ENCODE data around the gene ADIPOQ.
A peak's percentile ranks its signal among the peaks of the same experiment; 100 is the strongest.
"Not testable (repeated sequence)": the region's sequence is repeated elsewhere in the genome, so short reads cannot be mapped to it uniquely, and the experiment has no call there.

The ADIPOQ gene

DNA sequence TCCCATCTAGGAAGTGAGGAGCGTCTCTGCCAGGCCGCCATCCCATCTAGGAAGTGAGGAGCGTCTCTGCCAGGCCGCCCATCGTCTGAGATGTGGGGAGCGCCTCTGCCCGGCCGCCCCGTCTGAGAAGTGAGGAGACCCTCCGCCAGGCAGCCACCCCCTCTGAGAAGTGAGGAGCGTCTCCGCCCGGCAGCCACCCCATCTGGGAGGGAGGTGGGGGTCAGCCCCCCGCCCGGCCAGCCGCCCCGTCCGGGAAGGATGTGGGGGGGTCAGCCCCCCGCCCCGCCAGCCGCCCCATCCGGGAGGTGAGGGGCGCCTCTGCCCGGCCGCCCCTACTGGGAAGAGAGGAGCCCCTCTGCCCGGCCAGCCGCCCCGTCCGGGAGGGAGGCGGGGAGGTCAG lies 31.3 kb downstream of the ADIPOQ start:
- not testable (repeated sequence) for DNase-seq

- not testable (repeated sequence) for DNase-seq
Measured at GRCh38 chr3:186874216-186874615, 31.7 kb downstream of the ADIPOQ start.

GRCh38 chr3:186874841-186875240 lies 32.3 kb downstream of the ADIPOQ start:
- not testable (repeated sequence) for DNase-seq

DNA sequence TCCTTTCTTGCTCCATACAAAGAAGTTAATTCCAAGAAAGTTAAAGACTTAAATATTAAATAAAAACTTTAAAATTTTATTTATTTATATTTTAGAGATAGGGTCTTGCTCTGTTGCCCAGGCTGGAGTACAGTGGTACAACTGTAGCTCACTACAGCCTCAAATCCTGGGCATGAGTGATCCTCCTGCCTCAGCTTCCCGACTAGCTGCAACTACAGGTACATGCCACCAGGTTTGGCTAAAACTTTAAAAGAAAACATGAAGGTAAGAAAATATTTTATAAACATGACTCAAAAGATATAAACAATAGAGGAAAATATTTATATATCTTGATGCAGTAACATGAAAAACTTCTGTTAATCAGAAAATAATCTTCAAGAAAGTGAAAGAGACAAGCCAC lies 33.2 kb downstream of the ADIPOQ start:
- no peak for DNase-seq

GRCh38 chr3:186879781-186880180 lies 37.3 kb downstream of the ADIPOQ start:
- no peak for DNase-seq

GRCh38 chr3:186880406-186880805 lies 37.9 kb downstream of the ADIPOQ start:
- no peak for DNase-seq

DNA sequence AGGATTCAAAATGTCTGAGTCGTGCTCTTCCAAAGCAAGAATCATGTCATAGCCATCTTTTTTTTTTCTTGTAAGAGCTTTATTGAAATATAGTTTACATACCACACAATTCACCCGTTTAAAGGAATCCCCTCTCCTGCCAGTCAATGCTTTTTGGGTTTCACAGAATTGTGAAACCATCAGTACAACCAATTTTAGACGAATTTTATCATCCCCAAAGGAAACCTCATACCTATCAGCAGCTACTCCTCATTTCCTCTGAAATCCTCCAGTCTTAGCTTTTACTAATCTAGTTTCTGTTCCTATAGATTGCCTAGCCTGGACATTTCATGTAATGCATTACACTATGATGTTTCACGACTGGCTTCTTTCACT lies 39.6 kb downstream of the ADIPOQ start:
- peak; percentile 20 for DNase-seq

- peak; percentile 25 for DNase-seq
Measured at GRCh38 chr3:186882881-186883685, 40.6 kb downstream of the ADIPOQ start.

GRCh38 chr3:186883686-186884058 lies 41.2 kb downstream of the ADIPOQ start:
- no peak for DNase-seq

- not testable (repeated sequence) for DNase-seq
Measured at GRCh38 chr3:186884868-186885267, 42.4 kb downstream of the ADIPOQ start.

DNA sequence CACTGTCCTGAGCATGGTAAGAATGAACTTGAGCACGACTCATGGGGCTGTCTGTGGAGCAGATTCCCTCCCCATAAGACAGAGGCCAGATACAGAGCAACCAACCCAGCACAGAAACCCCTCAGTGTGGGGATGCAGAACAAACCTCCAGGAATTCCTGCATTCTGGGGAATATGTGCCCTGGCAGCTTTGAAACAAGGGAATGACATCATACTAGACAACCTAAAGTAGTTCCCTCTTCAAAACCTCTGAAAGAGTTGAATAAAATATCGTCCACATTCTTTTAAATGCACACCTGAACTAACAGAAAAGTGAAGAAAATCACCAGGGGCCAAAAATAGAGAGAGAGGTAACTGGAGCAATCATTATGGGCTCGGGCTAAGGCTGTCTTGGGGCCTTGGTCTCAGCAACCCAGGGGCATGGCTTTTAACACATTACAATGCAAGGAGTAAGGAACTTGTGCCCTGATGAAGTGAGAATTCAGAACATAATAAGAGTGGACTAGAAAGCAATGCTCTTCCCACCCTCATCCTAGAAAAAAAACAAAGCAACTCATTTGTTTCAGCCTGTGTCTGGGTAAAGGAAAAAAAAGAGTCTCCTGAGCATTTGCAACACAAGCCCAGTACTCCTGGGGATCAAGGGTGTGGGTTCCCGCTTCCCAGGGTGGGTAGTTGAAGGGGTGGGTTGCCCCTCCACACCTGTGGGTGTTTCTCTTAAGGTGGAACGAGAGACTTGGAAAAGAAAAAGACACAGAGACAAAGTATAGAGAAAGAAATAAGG lies 43.9 kb downstream of the ADIPOQ start:
- no peak for DNase-seq

DNA sequence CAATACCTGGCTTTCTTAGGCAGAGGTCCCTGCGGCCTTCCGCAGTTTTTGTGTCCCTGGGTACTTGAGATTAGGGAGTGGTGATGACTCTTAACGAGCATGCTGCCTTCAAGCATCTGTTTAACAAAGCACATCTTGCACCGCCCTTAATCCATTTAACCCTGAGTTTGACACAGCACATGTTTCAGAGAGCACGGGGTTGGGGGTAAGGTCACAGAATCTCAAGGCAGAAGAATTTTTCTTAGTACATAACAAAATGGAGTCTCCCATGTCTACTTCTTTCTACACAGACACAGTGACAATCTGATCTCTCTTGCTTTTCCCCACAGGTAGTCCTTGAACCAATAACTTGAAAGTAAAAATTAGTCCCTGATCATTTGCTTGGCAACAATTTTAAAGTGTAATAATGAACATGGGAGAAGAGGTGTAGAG lies 45.0 kb downstream of the ADIPOQ start:
- not testable (repeated sequence) for DNase-seq

GRCh38 chr3:186888569-186888968 lies 46.1 kb downstream of the ADIPOQ start:
- DNase-seq: no peak

- not testable (repeated sequence) for DNase-seq
Measured at GRCh38 chr3:186889698-186890097, 47.2 kb downstream of the ADIPOQ start.

DNA sequence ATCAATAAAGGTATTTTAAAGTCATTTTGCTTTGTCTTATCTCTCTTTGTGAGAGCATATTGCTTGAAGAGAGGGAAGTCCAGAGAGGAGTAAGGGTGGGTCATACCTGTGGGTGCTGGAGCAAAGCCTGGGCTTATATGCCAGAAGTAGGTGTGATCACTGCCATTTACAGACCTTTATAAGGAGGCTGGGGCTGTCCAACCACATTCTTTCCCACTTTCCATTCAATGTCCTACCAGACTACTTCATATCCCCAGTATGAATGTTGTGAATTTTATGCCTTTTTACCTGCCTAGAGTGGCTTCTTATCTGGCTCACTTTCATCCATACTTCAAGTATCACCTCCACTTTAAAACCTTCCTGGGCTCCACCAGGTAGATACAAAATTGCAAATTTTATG lies 48.4 kb downstream of the ADIPOQ start:
- DNase-seq: no peak

GRCh38 chr3:186893071-186893470 lies 50.6 kb downstream of the ADIPOQ start:
- DNase-seq: not testable (repeated sequence)

DNA sequence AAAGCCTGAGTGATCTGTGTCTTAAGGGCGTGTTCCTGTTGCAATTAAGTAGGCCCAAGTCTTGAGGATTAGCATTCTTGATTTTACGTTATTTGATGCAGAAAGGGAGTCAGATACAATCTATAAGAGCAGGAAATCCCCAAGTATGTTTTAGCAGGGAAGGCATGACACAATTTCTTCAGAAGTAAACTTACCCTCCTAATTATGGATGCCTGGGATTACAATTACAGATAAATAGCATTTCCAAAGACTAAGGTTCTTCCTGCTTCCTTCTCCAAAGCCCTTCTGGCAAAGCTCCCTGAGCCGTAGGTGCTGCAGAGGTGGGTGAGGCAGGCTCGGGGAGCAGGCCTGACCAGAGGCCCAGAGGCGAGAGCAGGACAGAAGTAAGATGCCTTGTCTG lies 52.9 kb downstream of the ADIPOQ start:
- DNase-seq: no peak

DNA sequence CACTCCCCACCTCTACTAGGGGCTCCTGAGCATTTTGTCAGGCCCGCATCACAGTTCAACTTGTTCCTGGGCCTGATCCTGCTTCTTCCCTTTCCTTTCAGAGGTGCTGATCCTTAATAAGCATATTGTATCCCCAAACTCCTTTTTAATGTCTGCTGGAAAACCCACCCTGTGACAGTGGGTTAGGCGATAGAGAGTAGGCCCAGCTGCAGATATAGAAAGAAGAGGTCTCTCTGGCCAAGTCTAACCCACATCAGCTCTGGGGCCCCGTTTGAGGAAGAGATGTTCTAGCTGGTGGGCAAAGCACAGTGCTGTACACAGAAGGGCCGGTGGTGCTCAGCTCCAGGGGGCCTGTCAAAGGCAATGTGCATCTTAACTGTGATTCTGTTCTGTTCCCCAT lies 53.5 kb downstream of the ADIPOQ start:
- DNase-seq: no peak

DNA sequence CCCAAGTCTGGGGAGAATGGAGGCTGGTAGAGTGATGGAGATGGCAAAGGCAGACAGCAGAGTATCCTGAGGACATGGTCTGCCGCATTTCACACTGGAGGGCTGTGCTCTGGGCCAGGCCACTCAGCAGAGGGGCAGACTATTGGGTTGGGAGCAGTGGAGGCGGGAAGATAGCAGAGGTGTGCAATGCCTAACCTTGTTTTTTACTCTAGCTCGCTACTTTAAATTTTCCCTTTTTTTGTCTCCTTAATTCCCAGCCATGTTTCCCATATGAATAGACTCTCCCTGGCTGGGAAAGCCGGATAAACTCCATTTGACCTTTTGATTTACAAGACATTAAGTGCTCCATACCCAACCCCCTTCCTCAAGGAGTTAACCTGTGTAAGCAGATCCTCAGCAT lies 54.4 kb downstream of the ADIPOQ start:
- DNase-seq: no peak

GRCh38 chr3:186901135-186901734 lies 58.7 kb downstream of the ADIPOQ start:
- DNase-seq: no peak

DNA sequence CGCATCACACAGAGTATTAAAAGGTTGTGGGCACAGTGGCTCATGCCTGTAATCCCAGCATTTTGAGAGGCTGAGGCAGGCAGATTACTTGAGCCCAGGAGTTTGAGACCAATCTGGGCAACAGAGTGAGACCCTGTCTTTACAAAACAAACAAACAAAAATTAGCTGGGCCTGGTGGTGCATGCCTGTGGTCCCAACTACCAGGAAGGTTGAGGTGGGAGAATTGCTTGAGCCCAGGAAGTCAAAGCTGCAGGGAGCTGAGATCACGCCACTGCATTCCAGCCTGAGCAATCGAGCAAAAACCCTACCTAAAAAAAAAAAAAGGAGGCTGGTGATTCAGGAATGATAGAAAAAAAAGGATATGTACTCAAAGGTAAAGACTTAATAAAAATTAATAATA lies 59.6 kb downstream of the ADIPOQ start:
- DNase-seq: no peak

DNA sequence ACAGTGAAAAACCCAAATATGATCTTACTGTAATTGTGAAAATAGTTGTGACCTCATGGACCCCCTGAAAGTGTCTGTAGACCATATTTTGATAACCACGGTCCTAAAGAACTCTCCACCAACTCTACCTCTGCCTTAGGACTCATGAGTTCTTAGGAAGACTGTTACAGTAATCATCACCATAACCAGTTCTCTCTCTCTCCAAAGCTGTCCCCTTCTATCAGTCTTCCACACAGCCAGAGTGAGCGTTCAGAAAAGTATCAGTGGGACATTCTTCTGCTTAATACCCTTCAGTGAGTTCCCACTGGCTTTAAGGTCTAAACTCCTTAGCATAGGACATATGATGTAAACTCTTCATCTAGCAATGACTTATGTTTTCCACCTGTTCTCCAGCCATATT lies 60.2 kb downstream of the ADIPOQ start:
- no peak for DNase-seq

DNA sequence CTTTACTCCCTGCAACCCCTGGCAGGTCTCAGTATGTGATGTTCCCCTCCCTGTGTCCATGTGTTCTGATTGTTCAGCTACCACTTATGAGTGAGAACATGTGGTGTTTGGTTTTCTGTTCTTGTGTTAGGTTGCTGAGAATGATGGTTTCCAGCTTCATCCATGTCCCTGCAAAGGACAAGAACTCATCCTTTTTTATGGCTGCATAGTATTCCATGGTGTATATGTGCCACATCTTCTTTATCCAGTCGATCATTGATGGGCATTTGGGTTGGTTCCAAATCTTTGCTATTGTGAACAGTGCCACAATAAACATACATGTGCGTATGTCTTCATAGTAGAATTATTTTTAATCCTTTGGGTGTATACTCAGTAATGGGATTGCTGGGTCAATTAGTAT lies 61.2 kb downstream of the ADIPOQ start:
- DNase-seq: not testable (repeated sequence)

DNA sequence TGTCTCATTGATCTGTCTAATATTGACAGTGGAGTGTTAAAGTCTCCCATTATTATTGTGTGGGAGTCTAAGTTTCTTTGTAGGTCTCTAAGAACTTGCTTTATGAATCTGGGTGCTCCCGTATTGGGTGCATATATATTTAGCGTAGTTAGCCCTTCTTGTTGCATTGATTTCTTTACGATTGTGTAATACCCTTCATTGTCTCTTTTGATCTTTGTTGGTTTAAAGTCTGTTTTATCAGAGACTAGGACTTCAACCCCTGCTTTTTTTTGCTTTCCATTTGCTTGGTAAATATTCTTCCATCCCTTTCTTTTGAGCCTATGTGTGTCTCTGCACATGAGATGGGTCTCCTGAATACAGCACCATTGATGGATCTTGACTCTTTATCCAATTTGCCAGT lies 64.6 kb downstream of the ADIPOQ start:
- DNase-seq: not testable (repeated sequence)

Data from SIG-M5 (cell line).